ENCODE data around the gene MED25.
"Not testable (repeated sequence)": the region's sequence is repeated elsewhere in the genome, so short reads cannot be mapped to it uniquely, and the experiment has no call there.

Gene MED25

DNA sequence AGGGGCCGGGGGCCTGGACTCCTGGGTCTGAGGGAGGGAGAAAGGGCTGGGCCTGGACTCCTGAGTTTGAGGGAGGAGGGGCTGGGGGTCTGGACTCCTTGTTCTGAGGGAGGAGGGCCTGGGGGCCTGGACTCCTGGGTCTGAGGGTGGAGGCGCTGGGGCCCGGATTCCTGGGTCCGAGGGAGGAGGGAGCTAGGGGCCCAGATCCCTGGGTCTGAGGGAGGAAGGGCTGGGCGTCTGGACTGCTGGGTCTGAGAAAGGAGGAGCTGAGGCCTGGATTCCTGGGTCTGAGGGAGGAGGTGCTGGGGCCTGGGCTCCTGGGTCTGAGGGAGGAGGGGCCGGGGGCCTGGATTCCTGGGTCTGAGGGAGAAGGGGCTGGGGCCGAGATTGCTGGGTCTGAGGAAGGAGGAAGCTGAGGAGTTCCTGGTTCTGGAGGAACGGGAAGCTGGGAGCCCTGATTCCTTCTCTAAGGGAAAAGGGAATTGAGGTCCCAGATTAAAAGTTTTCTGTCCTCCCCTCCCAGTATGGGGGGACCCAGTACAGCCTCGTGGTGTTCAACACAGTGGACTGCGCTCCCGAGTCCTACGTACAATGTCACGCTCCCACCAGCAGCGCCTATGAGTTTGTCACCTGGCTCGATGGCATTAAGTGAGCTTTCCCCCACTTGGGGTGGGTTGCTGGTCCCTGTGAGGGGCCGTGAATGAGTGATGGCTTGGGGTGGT, 721 bp downstream of the MED25 start:
- DNase-seq (ENCODE audit: low read depth, low spot score) = no peak
- POLR2A ChIA-PET = interaction anchor here (1.1 kb wide), 1 partner anchor 32 kb away, joined by 4 read pairs; the partner anchor contains the start of gene PTOV1
- TF ChIP-seq, protein P1, sequence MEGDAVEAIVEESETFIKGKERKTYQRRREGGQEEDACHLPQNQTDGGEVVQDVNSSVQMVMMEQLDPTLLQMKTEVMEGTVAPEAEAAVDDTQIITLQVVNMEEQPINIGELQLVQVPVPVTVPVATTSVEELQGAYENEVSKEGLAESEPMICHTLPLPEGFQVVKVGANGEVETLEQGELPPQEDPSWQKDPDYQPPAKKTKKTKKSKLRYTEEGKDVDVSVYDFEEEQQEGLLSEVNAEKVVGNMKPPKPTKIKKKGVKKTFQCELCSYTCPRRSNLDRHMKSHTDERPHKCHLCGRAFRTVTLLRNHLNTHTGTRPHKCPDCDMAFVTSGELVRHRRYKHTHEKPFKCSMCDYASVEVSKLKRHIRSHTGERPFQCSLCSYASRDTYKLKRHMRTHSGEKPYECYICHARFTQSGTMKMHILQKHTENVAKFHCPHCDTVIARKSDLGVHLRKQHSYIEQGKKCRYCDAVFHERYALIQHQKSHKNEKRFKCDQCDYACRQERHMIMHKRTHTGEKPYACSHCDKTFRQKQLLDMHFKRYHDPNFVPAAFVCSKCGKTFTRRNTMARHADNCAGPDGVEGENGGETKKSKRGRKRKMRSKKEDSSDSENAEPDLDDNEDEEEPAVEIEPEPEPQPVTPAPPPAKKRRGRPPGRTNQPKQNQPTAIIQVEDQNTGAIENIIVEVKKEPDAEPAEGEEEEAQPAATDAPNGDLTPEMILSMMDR (IDR thresholded peaks at IDR 0.05; ENCODE audit: insufficient read depth, low read length, missing control alignments) = no peak
- H3K4me3 ChIP-seq (ENCODE audit: low read depth, low read length) = peak overlapping the region; percentile 92
- CTCF ChIA-PET = interaction anchor here (1.0 to 1.4 kb wide), 3 partner anchors 9 to 102 kb away, joined by 4 to 7 read pairs (median 5); partner anchors contain the start of gene PTOV1

DNA sequence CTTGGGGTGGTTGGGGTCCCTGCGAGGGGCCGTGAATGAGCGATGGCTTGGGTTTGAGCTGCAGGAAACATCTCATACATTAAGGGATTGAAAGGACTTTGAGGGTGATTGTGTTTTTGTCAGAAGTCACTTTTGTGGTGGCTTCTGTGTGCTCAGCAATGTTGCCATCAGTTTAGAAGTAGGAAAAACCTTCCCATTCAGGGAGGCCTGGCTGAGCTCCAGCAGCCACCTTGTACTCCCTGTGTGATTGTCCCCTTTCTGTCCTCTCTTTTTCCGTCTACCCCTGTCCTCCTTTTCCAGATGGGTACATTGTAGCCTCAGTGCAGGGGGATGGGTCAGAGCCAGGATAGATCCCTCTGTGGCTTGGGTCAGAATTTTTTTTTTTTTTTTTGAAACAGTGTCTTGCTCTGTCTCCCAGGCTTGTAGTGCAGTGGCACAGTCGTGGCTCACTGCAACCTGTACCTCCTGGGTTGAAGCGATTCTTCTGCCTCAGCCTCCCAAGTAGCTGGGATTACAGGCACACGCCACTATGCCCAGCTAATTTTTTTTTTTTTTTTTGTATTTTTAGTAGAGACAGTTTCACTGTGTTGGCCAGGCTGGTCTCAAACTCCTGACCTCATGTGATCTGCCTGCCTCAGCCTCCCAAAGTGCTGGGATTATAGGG, 1.5 kb downstream of the MED25 start:
- CTCF ChIA-PET = interaction anchor here (1.0 to 1.4 kb wide), 3 partner anchors 9 to 102 kb away, joined by 4 to 7 read pairs (median 5); partner anchors contain the start of gene PTOV1
- POLR2A ChIA-PET = not testable (repeated sequence)

DNA sequence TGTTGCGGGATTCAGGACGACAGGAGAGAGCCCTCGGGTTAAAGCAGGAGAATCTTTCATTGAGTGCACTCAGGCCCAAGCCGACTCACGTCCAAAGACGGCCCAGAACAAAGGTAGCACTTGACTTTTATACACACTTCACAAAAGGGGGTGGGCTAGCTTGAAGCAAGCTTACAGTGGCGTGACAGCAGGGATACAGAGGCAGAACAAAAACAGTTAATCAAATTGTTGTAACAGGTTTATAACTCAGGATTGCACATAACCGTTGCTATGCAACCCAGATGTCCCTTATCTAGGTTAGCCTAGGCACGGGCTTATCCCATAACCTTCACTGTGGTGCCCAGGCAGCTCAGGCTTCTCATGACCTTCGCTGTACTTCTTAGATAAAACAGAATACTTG, 2.0 kb downstream of the MED25 start:
- CTCF ChIA-PET = no interaction called here
- POLR2A ChIA-PET = no interaction called here
- no peak overlapping the region for H3K4me3 ChIP-seq (ENCODE audit: low read depth, low read length)
- TF ChIP-seq, protein P1 (IDR thresholded peaks at IDR 0.05; ENCODE audit: insufficient read depth, low read length, missing control alignments) = no peak
- DNase-seq (ENCODE audit: low read depth, low spot score) = no peak

More for the DNA sequence above, 1.5 kb downstream of the MED25 start:
- peak overlapping the region; percentile 92 for H3K4me3 ChIP-seq (ENCODE audit: low read depth, low read length)
- DNase-seq (ENCODE audit: low read depth, low spot score) = not testable (repeated sequence)

DNA sequence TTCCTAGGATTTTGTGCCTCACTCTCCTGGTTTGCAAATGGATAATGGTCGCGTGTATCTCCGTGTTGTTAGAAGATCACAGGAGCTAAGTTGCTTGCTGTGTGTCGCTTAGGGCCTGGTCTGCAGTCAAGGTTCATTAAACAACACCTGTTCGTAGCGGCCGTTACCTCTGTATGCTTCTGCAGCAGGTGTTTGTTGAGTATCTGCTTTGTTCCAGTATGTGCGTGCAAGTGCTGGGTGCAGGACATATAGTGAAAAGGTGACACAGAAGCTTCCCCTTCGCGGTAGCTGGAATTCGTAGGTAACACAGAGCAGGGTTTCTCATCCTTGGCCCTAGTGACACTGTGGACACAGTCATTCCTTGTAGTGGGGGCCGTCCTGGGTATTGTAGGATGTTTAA, 5.4 kb downstream of the MED25 start:
- TF ChIP-seq, protein P1 (IDR thresholded peaks at IDR 0.05; ENCODE audit: insufficient read depth, low read length, missing control alignments) = no peak
- DNase-seq (ENCODE audit: low read depth, low spot score) = no peak
- ChIA-PET CTCF (no interaction called here), POLR2A (interaction anchor here (0.6 kb wide), 1 partner anchor 42 kb away, joined by 6 read pairs; no protein-coding TSS in a partner anchor)
- no peak overlapping the region for H3K4me3 ChIP-seq (ENCODE audit: low read depth, low read length)

DNA sequence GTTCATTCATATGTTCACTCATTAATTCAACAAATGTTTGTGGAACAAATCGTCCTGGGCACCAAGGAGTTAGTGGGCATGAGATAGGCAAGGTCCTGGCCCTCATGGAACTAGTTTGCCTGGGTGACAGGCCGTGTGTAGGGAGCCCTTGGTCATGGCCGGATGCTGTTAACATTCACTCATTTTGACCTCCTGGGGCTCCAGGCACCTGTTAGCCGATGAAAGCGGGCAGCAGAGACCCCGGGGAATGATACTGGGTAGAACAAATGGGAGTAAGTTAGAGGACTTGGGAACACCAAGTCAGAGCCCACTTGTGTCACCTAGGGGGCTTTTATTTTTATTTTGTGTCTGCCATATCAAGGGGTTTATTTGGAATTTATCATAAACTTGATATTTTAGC, 6.6 kb downstream of the MED25 start:
- ChIA-PET CTCF (interaction anchor here (1.3 to 1.6 kb wide), 3 partner anchors 13 to 107 kb away, joined by 3 to 5 read pairs (median 3); no protein-coding TSS in a partner anchor), POLR2A (no interaction called here)

DNA sequence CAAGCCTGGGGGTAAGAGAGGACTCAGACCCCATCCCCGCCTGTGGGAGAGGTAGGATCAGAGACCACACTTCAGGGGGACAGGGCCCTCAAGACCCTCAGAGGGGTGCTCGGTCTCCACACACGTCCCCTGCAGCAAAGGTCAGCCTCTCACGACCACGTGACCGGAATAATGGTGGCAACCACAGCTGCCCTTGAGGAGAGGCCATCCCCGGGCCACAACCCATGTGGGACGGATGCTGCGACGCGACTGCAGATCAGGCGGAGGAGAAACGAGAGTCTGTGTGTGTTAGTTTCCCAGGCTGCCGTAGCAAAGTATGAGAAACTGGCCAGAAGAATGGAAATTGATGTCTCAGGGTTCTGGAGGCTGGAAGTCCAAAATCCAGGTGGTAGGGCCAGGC, 8.9 kb downstream of the MED25 start:
- no peak overlapping the region for H3K4me3 ChIP-seq (ENCODE audit: low read depth, low read length)
- CTCF ChIA-PET = no interaction called here
- POLR2A ChIA-PET = no interaction called here
- TF ChIP-seq, protein P1 (IDR thresholded peaks at IDR 0.05; ENCODE audit: insufficient read depth, low read length, missing control alignments) = no peak
- no peak for DNase-seq (ENCODE audit: low read depth, low spot score)

More for the DNA sequence above, 6.6 kb downstream of the MED25 start:
- no peak for DNase-seq (ENCODE audit: low read depth, low spot score)
- TF ChIP-seq, protein P1 (IDR thresholded peaks at IDR 0.05; ENCODE audit: insufficient read depth, low read length, missing control alignments) = no peak
- no peak overlapping the region for H3K4me3 ChIP-seq (ENCODE audit: low read depth, low read length)
